ENCODE results near the gene CROCC.

Gene CROCC

GRCh38 chr1:16988210-16988609 is 66.5 kb downstream of the CROCC start:
- in situ Hi-C loops (cut with HindIII; ENCODE audit: low pct_ligation_motif_present, low sequenced_read_pairs), result no loop called here
- TF ChIP-seq CTCF (IDR thresholded peaks at IDR 0.05; ENCODE audit: low read depth, low read length, missing control alignments), result no peak
- no peak for DNase-seq
- H3K27ac ChIP-seq, result no peak overlapping the region
- H3K27me3 ChIP-seq (replicated peaks), result no peaks in the 10 kb centered on the region
- peaks cover 18% of the 10 kb centered on the region for H3K36me3 ChIP-seq (replicated peaks)
- H3K4me3 ChIP-seq (ENCODE audit: low read depth, low read length), result no peak overlapping the region

GRCh38 chr1:16989676-16990391 is 68.1 kb downstream of the CROCC start:
- no peak for TF ChIP-seq CTCF (IDR thresholded peaks at IDR 0.05; ENCODE audit: low read depth, low read length, missing control alignments)
- no peaks in the 10 kb centered on the region for H3K27me3 ChIP-seq (replicated peaks)
- H3K36me3 ChIP-seq (replicated peaks), result peaks cover 18% of the 10 kb centered on the region
- no peak overlapping the region for H3K27ac ChIP-seq
- no peak overlapping the region for H3K4me3 ChIP-seq (ENCODE audit: low read depth, low read length)
- in situ Hi-C loops (cut with HindIII; ENCODE audit: low pct_ligation_motif_present, low sequenced_read_pairs), result no loop called here
- no peak for DNase-seq

GRCh38 chr1:16991571-16991970 is 69.8 kb downstream of the CROCC start:
- no peak for DNase-seq
- H3K4me3 ChIP-seq (ENCODE audit: low read depth, low read length), result no peak overlapping the region
- H3K27me3 ChIP-seq (replicated peaks), result no peaks in the 10 kb centered on the region
- H3K27ac ChIP-seq, result no peak overlapping the region
- TF ChIP-seq CTCF (IDR thresholded peaks at IDR 0.05; ENCODE audit: low read depth, low read length, missing control alignments), result no peak
- peaks cover 18% of the 10 kb centered on the region for H3K36me3 ChIP-seq (replicated peaks)
- in situ Hi-C loops (cut with HindIII; ENCODE audit: low pct_ligation_motif_present, low sequenced_read_pairs), result no loop called here

- no peak for DNase-seq
- H3K27me3 ChIP-seq (replicated peaks), result no peaks in the 10 kb centered on the region
- H3K36me3 ChIP-seq (replicated peaks), result peaks cover 22% of the 10 kb centered on the region
- TF ChIP-seq CTCF (IDR thresholded peaks at IDR 0.05; ENCODE audit: low read depth, low read length, missing control alignments), result no peak
- no peak overlapping the region for H3K4me3 ChIP-seq (ENCODE audit: low read depth, low read length)
- H3K27ac ChIP-seq, result no peak overlapping the region
- in situ Hi-C loops (cut with HindIII; ENCODE audit: low pct_ligation_motif_present, low sequenced_read_pairs), result no loop called here
Measured at GRCh38 chr1:16992102-16992501, 70.4 kb downstream of the CROCC start.

GRCh38 chr1:16992675-16993074 is 70.9 kb downstream of the CROCC start:
- in situ Hi-C loops (cut with HindIII; ENCODE audit: low pct_ligation_motif_present, low sequenced_read_pairs), result no loop called here
- Histone ChIP-seq H3K4me3 (ENCODE audit: low read depth, low read length) (no peak overlapping the region), H3K36me3 (replicated peaks) (peaks cover 22% of the 10 kb centered on the region), H3K27me3 (replicated peaks) (no peaks in the 10 kb centered on the region), H3K27ac (no peak overlapping the region)
- no peak for TF ChIP-seq CTCF (IDR thresholded peaks at IDR 0.05; ENCODE audit: low read depth, low read length, missing control alignments)
- DNase-seq, result no peak

GRCh38 chr1:16993521-16994038 is 71.8 kb downstream of the CROCC start:
- Histone ChIP-seq H3K27ac (no peak overlapping the region), H3K27me3 (replicated peaks) (no peaks in the 10 kb centered on the region), H3K4me3 (ENCODE audit: low read depth, low read length) (no peak overlapping the region), H3K36me3 (replicated peaks) (peaks cover 21% of the 10 kb centered on the region)
- in situ Hi-C loops (cut with HindIII; ENCODE audit: low pct_ligation_motif_present, low sequenced_read_pairs), result no loop called here
- no peak for DNase-seq
- no peak for TF ChIP-seq CTCF (IDR thresholded peaks at IDR 0.05; ENCODE audit: low read depth, low read length, missing control alignments)

Data from brain microvascular endothelial cell (primary cell).